Measurements from ENCODE around the gene ATP5PF.
"Not testable (repeated sequence)": the region's sequence is repeated elsewhere in the genome, so short reads cannot be mapped to it uniquely, and the experiment has no call there.

ATP5PF gene

DNA sequence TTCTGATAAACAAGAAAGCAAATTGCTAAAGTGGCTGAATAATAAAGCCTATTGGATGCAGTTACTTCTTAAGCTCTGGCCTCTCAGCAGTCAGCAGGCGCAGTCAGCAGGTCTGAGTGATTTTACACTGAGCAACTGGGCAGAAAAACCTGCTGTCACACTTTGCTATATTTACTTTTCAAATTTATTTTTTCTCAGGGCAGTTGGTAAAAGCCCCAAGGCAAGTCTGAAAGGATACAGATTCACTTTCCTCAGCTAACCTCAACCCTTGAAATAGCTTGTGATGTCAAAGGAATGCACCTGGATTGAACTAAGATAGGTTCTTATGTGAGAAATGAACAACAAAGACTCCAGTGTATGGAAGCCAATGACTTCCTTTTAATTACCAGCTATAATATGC lies 34.0 kb downstream of the ATP5PF start:
- H3K36me3 Mint-ChIP-seq (ENCODE audit: low read depth), result no peaks in the 10 kb centered on the region
- no peak overlapping the region for H3K27ac Mint-ChIP-seq
- H3K9me3 Mint-ChIP-seq, result no peaks in the 10 kb centered on the region
- H3K4me3 Mint-ChIP-seq, result no peak overlapping the region
- peaks cover 3% of the 10 kb centered on the region for H3K27me3 Mint-ChIP-seq (ENCODE audit: low read depth)
- no peaks in the 10 kb centered on the region for H3K4me1 Mint-ChIP-seq (ENCODE audit: low read depth)

DNA sequence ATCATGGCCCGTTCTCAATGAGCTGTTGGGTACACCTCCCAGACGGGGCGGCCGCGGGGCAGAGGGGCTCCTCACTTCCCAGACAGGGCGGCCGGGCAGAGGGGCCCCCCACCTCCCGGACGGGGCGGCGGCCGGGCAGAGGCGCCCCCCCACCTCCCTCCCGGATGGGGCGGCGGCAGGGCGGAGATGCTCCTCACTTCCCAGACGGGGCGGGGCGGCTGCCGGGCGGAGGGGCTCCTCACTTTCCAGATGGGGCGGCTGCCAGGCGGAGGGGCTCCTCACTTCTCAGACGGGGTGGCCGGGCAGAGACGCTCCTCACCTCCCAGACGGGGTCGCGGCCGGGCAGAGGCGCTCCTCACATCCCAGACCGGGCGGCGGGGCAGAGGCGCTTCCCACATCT lies 39.2 kb downstream of the ATP5PF start:
- H3K36me3 Mint-ChIP-seq (ENCODE audit: low read depth); H3K4me1 Mint-ChIP-seq (ENCODE audit: low read depth); H3K4me3 Mint-ChIP-seq; H3K27me3 Mint-ChIP-seq (ENCODE audit: low read depth); H3K27ac Mint-ChIP-seq; H3K9me3 Mint-ChIP-seq: not testable (repeated sequence)

DNA sequence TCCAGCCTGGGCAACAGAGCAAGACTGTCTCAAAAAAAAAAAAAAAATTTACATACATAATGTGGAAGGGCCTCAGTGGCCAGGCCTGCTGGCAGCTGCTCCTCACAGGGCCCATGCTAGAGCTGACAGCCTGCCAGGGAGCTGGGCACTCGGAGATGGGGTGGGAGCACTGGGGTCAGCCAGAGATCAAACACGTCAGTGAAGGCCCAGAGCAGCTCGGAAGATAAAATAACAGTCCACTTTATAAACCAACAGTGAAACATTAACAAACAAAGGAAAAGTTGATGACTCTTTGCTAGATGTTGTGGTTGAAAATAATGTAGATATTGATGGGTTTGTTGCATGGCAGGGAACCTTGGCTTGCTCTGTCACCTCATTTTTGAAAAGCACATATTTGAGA lies 42.7 kb downstream of the ATP5PF start:
- H3K4me3 Mint-ChIP-seq, result no peak overlapping the region
- no peaks in the 10 kb centered on the region for H3K36me3 Mint-ChIP-seq (ENCODE audit: low read depth)
- peaks cover 4% of the 10 kb centered on the region for H3K27me3 Mint-ChIP-seq (ENCODE audit: low read depth)
- no peak overlapping the region for H3K27ac Mint-ChIP-seq
- no peaks in the 10 kb centered on the region for H3K9me3 Mint-ChIP-seq
- H3K4me1 Mint-ChIP-seq (ENCODE audit: low read depth), result no peaks in the 10 kb centered on the region

DNA sequence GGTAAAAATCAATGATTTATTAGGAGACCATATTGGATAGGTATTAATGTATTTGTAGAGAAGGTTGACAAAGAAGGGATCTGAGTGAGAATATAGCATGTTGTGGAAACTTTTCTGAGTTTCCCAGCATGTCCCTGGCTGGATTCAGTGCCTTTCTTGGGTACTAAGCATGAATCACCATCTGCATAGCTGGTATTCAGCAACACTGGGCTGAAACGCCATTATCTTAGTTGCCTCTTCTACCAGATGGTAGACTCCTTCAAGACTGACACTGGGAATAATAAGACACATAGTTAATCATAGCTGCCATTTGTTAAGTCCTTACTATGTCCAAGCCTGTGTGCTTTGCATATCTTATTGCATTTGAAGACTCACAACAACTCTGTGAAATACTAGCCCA lies 45.5 kb downstream of the ATP5PF start:
- no peak overlapping the region for H3K27ac Mint-ChIP-seq
- no peaks in the 10 kb centered on the region for H3K9me3 Mint-ChIP-seq
- H3K36me3 Mint-ChIP-seq (ENCODE audit: low read depth), result no peaks in the 10 kb centered on the region
- H3K4me3 Mint-ChIP-seq, result no peak overlapping the region
- no peaks in the 10 kb centered on the region for H3K4me1 Mint-ChIP-seq (ENCODE audit: low read depth)
- H3K27me3 Mint-ChIP-seq (ENCODE audit: low read depth), result peaks cover 12% of the 10 kb centered on the region

DNA sequence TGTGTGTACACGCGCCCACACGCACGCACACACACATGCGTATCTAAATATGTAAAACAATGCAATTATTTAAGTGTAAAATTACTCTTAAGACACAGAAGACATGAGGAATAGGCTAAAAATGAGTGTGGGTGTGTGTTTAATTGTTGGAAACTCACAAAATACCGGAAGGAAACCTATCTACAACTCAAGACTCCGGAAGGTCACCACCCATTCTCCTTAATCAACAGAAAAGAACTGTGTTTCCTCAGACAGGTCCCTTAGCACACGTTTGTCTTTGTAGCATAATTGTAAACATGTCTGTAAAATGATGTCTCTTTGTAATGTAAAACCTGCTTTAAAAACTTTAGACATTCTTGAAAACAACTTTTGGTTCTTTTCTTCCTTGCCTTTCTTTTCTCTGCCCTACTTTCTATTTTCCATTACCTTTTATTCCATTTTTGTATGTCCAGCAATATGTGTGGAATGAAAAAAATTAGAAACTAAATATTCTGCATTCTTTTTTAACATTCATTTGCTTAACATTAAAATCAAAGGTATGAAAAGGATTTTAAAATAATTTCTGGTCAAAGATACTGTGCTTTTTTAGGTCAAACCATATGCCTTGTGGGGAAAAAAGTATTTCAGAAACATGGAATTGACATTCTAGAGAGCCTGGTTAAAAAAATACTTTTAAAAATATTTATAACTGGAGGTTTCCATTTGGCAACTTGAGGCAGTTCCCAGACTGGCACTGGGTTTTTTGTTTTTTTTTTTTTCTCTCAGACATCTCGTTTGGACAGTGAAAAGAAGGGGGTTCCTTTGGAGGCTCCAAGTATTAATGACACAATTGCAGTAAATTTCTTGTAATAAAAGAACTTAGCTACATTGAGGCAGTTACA lies 46.2 kb downstream of the ATP5PF start:
- no peaks in the 10 kb centered on the region for H3K9me3 Mint-ChIP-seq
- H3K4me1 Mint-ChIP-seq (ENCODE audit: low read depth), result no peaks in the 10 kb centered on the region
- no peak overlapping the region for H3K4me3 Mint-ChIP-seq
- peaks cover 12% of the 10 kb centered on the region for H3K27me3 Mint-ChIP-seq (ENCODE audit: low read depth)
- no peak overlapping the region for H3K27ac Mint-ChIP-seq
- H3K36me3 Mint-ChIP-seq (ENCODE audit: low read depth), result no peaks in the 10 kb centered on the region

DNA sequence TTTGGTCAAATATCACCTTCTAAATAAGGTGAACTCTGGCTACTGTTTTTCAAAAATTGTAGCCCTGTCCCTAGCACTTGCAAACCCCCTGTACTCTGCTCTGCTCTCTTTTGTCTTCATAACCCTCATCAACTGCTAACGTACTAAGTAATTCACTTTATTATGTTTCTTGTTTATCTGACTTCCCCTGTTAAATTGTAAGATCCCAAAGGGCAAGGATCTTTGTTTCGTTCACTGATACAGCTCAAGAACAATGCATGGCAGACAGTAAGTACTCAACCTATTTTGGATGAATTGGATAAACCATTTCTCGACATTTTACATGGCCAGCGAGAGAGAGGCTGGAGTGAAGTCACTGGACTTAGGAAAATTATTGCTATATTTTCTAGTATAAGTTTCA lies 46.9 kb downstream of the ATP5PF start:
- Mint-ChIP-seq H3K36me3 (ENCODE audit: low read depth) (no peaks in the 10 kb centered on the region), H3K4me3 (no peak overlapping the region), H3K9me3 (no peaks in the 10 kb centered on the region), H3K27ac (no peak overlapping the region), H3K4me1 (ENCODE audit: low read depth) (no peaks in the 10 kb centered on the region), H3K27me3 (ENCODE audit: low read depth) (peaks cover 12% of the 10 kb centered on the region)

DNA sequence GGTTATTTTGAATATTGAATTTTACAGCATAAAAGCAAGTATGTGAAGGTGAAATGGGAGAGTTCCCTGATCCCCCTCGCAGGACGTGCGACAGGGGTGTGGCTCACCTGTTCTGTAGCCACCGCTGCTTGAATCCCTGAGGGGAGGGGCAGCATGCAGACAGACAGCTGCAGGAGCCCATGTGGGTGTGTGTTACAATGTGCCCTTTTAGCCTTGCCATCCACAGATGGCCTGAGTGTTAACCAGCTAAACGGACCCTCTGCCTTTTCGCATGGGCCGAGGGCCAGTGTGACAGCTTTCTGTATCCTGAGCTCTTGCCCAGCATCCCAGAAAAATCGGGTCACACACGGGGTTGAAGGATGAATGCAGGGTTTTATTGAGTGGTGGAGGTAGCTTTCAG lies 52.3 kb downstream of the ATP5PF start:
- H3K27me3 Mint-ChIP-seq (ENCODE audit: low read depth), result peaks cover 8% of the 10 kb centered on the region
- H3K36me3 Mint-ChIP-seq (ENCODE audit: low read depth), result no peaks in the 10 kb centered on the region
- no peak overlapping the region for H3K27ac Mint-ChIP-seq
- H3K4me1 Mint-ChIP-seq (ENCODE audit: low read depth), result no peaks in the 10 kb centered on the region
- no peak overlapping the region for H3K4me3 Mint-ChIP-seq
- no peaks in the 10 kb centered on the region for H3K9me3 Mint-ChIP-seq

DNA sequence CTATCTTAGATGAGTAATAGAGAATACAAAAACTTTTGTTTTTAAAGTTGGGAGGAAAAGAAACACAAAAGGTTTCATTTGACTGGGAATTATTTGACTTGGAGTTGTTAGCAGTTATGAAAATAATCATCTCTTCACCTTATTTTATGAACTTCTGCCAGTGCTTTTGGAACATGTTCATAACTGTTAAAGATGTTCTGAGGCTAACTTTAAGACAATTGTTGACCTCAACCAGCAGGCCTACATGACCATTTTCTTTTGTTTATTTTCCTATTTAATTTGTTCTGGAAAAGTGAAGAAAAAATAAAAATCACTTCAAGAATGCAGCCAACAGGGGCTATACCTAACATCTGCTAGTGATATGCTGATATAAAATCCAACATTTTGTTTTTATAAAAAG lies 58.3 kb downstream of the ATP5PF start:
- H3K36me3 Mint-ChIP-seq (ENCODE audit: low read depth), result no peaks in the 10 kb centered on the region
- no peak overlapping the region for H3K4me3 Mint-ChIP-seq
- no peaks in the 10 kb centered on the region for H3K27me3 Mint-ChIP-seq (ENCODE audit: low read depth)
- no peak overlapping the region for H3K27ac Mint-ChIP-seq
- H3K4me1 Mint-ChIP-seq (ENCODE audit: low read depth), result no peaks in the 10 kb centered on the region
- H3K9me3 Mint-ChIP-seq, result no peaks in the 10 kb centered on the region

All from T-helper 1 cell treated with Interleukin-12 subunit alpha and Interleukin-12 subunit beta and Interleukin-4 antibody, amounts not matched to agents 30 μg/mL and 1 μg/mL, for 36 hours (primary cell).